Activated naive CD8-positive, alpha-beta T cell treated with anti-CD3 and anti-CD28 coated beads, Interleukin-2, amount 10 ng/mL, durations not matched to agents 7 days and 5 days (primary cell): ENCODE measurements around the gene CD274. TPM values are rescaled to one million over a fixed set of nuclear protein-coding genes. Genes with fewer than 3 reads are reported as not detected.
A peak's percentile ranks its signal among the peaks of the same experiment; 100 is the strongest.

Experiments used
- ATAC-seq: fragments of 150-1000 bp; cut with Tn5 transposase; one replicate; pipeline ENCODE4 v1.10.0; 2021; ENCODE audit warnings: low read depth, moderate library complexity
- POLR2A ChIA-PET: fragments of 350-600 bp; sonication (Branson Sonifier 250); formaldehyde crosslinking; loops from one replicate; lab custom pipeline; 2021; ENCODE audit warnings: antibody characterized with exemption; lab: Charles Lee
- DNase-seq: peaks from one replicate; pipeline ENCODE4 v3.0.0; 2021
- H3K27ac Mint-ChIP-seq: one replicate; pipeline ENCODE4 v1.8.0; 2022; ENCODE audit warnings: mild to moderate bottlenecking, mixed read lengths
- H3K27me3 Mint-ChIP-seq: one replicate; pipeline ENCODE4 v1.8.0; 2022; ENCODE audit warnings: mild to moderate bottlenecking, moderate library complexity, mixed read lengths
- H3K36me3 Mint-ChIP-seq: one replicate; pipeline ENCODE4 v1.8.0; 2021; ENCODE audit warnings: mild to moderate bottlenecking, mixed read lengths
- H3K4me1 Mint-ChIP-seq: one replicate; pipeline ENCODE4 v1.8.0; 2021; ENCODE audit warnings: mixed read lengths
- H3K4me3 Mint-ChIP-seq: one replicate; pipeline ENCODE4 v1.8.0; 2022; ENCODE audit warnings: mild to moderate bottlenecking, moderate library complexity, mixed read lengths
- H3K9me3 Mint-ChIP-seq: one replicate; pipeline ENCODE4 v1.8.0; 2021; ENCODE audit warnings: mixed read lengths
- total RNA-seq, 2 experiments: library from RNA; stranded (reverse); gene quantifications; one replicate each; pipeline ENCODE4 v1.2.3, GENCODE V29; 2021

CD274 gene
- total RNA-seq: 1 to 10 TPM; 6.8 to 9.8 TPM

GRCh38 chr9:5450359-5451091, at the start of gene CD274:
CD274 (plus strand) TSS chr9:5450542; CDS start chr9:5456114, 5,572 bp downstream.
- Mint-ChIP-seq H3K27ac (peak within 1 kb of the TSS; percentile 95), H3K4me3 (peak within 1 kb of the TSS; percentile 92), H3K36me3 (peaks cover 3% of the 10 kb centered on the region)

GRCh38 chr9:5402217-5402616, 48.1 kb upstream of the CD274 start:
- no peak overlapping the region for H3K4me3 Mint-ChIP-seq
- POLR2A ChIA-PET: no interaction called here
- ATAC-seq: no peak
- H3K27ac Mint-ChIP-seq: no peak overlapping the region
- H3K4me1 Mint-ChIP-seq: peaks cover 6% of the 10 kb centered on the region
- H3K36me3 Mint-ChIP-seq: peaks cover 27% of the 10 kb centered on the region
- H3K9me3 Mint-ChIP-seq: peaks cover 13% of the 10 kb centered on the region
- H3K27me3 Mint-ChIP-seq: no peaks in the 10 kb centered on the region
- no peak for DNase-seq

More at GRCh38 chr9:5450359-5451091, at the start of gene CD274:
- no peaks in the 10 kb centered on the region for H3K9me3 Mint-ChIP-seq
- POLR2A ChIA-PET: interaction anchor here (0.5 to 3.6 kb wide), 17 partner anchors 9 to 1923 kb away, joined by 3 to 29 read pairs (median 4); partner anchors contain the start of genes AK3, PDCD1LG2, PLGRKT and RIC1
- H3K27me3 Mint-ChIP-seq: no peaks in the 10 kb centered on the region
- DNase-seq (peak; percentile 88), ATAC-seq (peak; percentile 95)
- H3K4me1 Mint-ChIP-seq: peaks cover 56% of the 10 kb centered on the region

GRCh38 chr9:5408596-5408995, 41.7 kb upstream of the CD274 start:
- Mint-ChIP-seq H3K36me3 (peaks cover 37% of the 10 kb centered on the region), H3K9me3 (peaks cover 21% of the 10 kb centered on the region), H3K4me3 (no peak overlapping the region), H3K27ac (no peak overlapping the region), H3K27me3 (no peaks in the 10 kb centered on the region), H3K4me1 (no peaks in the 10 kb centered on the region)
- no peak for ATAC-seq
- POLR2A ChIA-PET: no interaction called here
- no peak for DNase-seq

- Mint-ChIP-seq H3K36me3 (peaks cover 42% of the 10 kb centered on the region), H3K9me3 (peaks cover 4% of the 10 kb centered on the region), H3K27me3 (no peaks in the 10 kb centered on the region), H3K4me1 (peaks cover 7% of the 10 kb centered on the region), H3K4me3 (no peak overlapping the region), H3K27ac (no peak overlapping the region)
- no peak for DNase-seq
- POLR2A ChIA-PET: no interaction called here
- no peak for ATAC-seq
These were observed 33.4 kb upstream of the CD274 start for GRCh38 chr9:5416953-5417352.

GRCh38 chr9:5418481-5418880, 31.9 kb upstream of the CD274 start:
- no peak overlapping the region for H3K27ac Mint-ChIP-seq
- H3K36me3 Mint-ChIP-seq: peaks cover 40% of the 10 kb centered on the region
- H3K9me3 Mint-ChIP-seq: peaks cover 2% of the 10 kb centered on the region
- ATAC-seq: no peak
- H3K4me1 Mint-ChIP-seq: peaks cover 7% of the 10 kb centered on the region
- H3K4me3 Mint-ChIP-seq: no peak overlapping the region
- POLR2A ChIA-PET: no interaction called here
- H3K27me3 Mint-ChIP-seq: no peaks in the 10 kb centered on the region
- DNase-seq: no peak

GRCh38 chr9:5419987-5420386, 30.4 kb upstream of the CD274 start:
- H3K27ac Mint-ChIP-seq: no peak overlapping the region
- peaks cover 9% of the 10 kb centered on the region for H3K4me1 Mint-ChIP-seq
- DNase-seq (no peak), ATAC-seq (no peak)
- no peaks in the 10 kb centered on the region for H3K9me3 Mint-ChIP-seq
- no peak overlapping the region for H3K4me3 Mint-ChIP-seq
- H3K36me3 Mint-ChIP-seq: peaks cover 32% of the 10 kb centered on the region
- POLR2A ChIA-PET: no interaction called here
- H3K27me3 Mint-ChIP-seq: no peaks in the 10 kb centered on the region

- Mint-ChIP-seq H3K27ac (no peak overlapping the region), H3K27me3 (no peaks in the 10 kb centered on the region), H3K36me3 (peaks cover 26% of the 10 kb centered on the region), H3K4me1 (peaks cover 9% of the 10 kb centered on the region), H3K4me3 (no peak overlapping the region), H3K9me3 (no peaks in the 10 kb centered on the region)
- DNase-seq: no peak
- POLR2A ChIA-PET: no interaction called here
- ATAC-seq: no peak
These were observed 29.2 kb upstream of the CD274 start for GRCh38 chr9:5421163-5421562.

GRCh38 chr9:5422276-5422675, 28.1 kb upstream of the CD274 start:
- Mint-ChIP-seq H3K27ac (no peak overlapping the region), H3K36me3 (peaks cover 24% of the 10 kb centered on the region), H3K9me3 (no peaks in the 10 kb centered on the region), H3K4me1 (peaks cover 9% of the 10 kb centered on the region), H3K27me3 (no peaks in the 10 kb centered on the region), H3K4me3 (no peak overlapping the region)
- POLR2A ChIA-PET: no interaction called here
- ATAC-seq (no peak), DNase-seq (no peak)

- Mint-ChIP-seq H3K27me3 (no peaks in the 10 kb centered on the region), H3K4me3 (no peak overlapping the region), H3K4me1 (peaks cover 12% of the 10 kb centered on the region), H3K27ac (no peak overlapping the region), H3K9me3 (no peaks in the 10 kb centered on the region), H3K36me3 (peaks cover 7% of the 10 kb centered on the region)
- DNase-seq: no peak
- POLR2A ChIA-PET: interaction anchor here (2.3 kb wide), 1 partner anchor 12 kb away, joined by 6 read pairs; the partner anchor contains the start of gene PLGRKT
- ATAC-seq: peak; percentile 58
These were observed 25.2 kb upstream of the CD274 start for GRCh38 chr9:5425006-5425628.

- H3K4me1 Mint-ChIP-seq: peaks cover 6% of the 10 kb centered on the region
- ATAC-seq (no peak), DNase-seq (no peak)
- peaks cover 1% of the 10 kb centered on the region for H3K36me3 Mint-ChIP-seq
- H3K4me3 Mint-ChIP-seq: no peak overlapping the region
- H3K9me3 Mint-ChIP-seq: no peaks in the 10 kb centered on the region
- no peak overlapping the region for H3K27ac Mint-ChIP-seq
- no peaks in the 10 kb centered on the region for H3K27me3 Mint-ChIP-seq
- POLR2A ChIA-PET: no interaction called here
These were observed 23.3 kb upstream of the CD274 start for GRCh38 chr9:5427005-5427404.

- no peaks in the 10 kb centered on the region for H3K9me3 Mint-ChIP-seq
- DNase-seq: no peak
- H3K4me3 Mint-ChIP-seq: no peak overlapping the region
- H3K27ac Mint-ChIP-seq: no peak overlapping the region
- H3K4me1 Mint-ChIP-seq: peaks cover 6% of the 10 kb centered on the region
- no peaks in the 10 kb centered on the region for H3K27me3 Mint-ChIP-seq
- ATAC-seq: no peak
- H3K36me3 Mint-ChIP-seq: peaks cover 10% of the 10 kb centered on the region
- POLR2A ChIA-PET: interaction anchor here (0.6 kb wide), 1 partner anchor 113 kb away, joined by 3 read pairs; no protein-coding TSS in a partner anchor
These were observed 22.2 kb upstream of the CD274 start for GRCh38 chr9:5428172-5428571.

- Mint-ChIP-seq H3K36me3 (peaks cover 13% of the 10 kb centered on the region), H3K4me1 (peaks cover 6% of the 10 kb centered on the region), H3K4me3 (no peak overlapping the region), H3K27ac (no peak overlapping the region), H3K9me3 (no peaks in the 10 kb centered on the region), H3K27me3 (no peaks in the 10 kb centered on the region)
- ATAC-seq: no peak
- no peak for DNase-seq
- POLR2A ChIA-PET: no interaction called here
These were observed 21.4 kb upstream of the CD274 start for GRCh38 chr9:5428794-5429528.

- Mint-ChIP-seq H3K9me3 (no peaks in the 10 kb centered on the region), H3K4me1 (peaks cover 4% of the 10 kb centered on the region), H3K36me3 (peaks cover 17% of the 10 kb centered on the region), H3K27me3 (no peaks in the 10 kb centered on the region), H3K27ac (no peak overlapping the region), H3K4me3 (no peak overlapping the region)
- DNase-seq: no peak
- ATAC-seq: no peak
- POLR2A ChIA-PET: no interaction called here
These were observed 20.3 kb upstream of the CD274 start for GRCh38 chr9:5429873-5430564.
